Ovary (tissue), 3 donors: Measurements from ENCODE around the gene DTX1.

Source experiments
- EP300 ChIP-seq: sonication (generic); formaldehyde crosslinking; IDR thresholded peaks from one replicate; pipeline ENCODE4 v1.6.1; 2017; ENCODE audit warnings: antibody characterized with exemption
- POLR2A ChIP-seq: fragments of 450-650 bp; IDR thresholded peaks from one replicate; pipeline ENCODE4 v1.6.1; 2017; ENCODE audit warnings: antibody characterized with exemption, mild to moderate bottlenecking, moderate library complexity
- TF ChIP-seq, protein P1 (sequence below), 3 donors: fragments of 450-650 bp in 2 of 3; fragments of 200-600 bp in 1 of 3; IDR thresholded peaks; one replicate each; pipeline versions ENCODE4 v1.5.1 to v1.8.0; 2016 to 2022; ENCODE audit warnings: antibody characterized with exemption in 3 of 3, mild to moderate bottlenecking in 1 of 3
- donor health status: DM: no; HTN: no; CAD: no.

DNA sequence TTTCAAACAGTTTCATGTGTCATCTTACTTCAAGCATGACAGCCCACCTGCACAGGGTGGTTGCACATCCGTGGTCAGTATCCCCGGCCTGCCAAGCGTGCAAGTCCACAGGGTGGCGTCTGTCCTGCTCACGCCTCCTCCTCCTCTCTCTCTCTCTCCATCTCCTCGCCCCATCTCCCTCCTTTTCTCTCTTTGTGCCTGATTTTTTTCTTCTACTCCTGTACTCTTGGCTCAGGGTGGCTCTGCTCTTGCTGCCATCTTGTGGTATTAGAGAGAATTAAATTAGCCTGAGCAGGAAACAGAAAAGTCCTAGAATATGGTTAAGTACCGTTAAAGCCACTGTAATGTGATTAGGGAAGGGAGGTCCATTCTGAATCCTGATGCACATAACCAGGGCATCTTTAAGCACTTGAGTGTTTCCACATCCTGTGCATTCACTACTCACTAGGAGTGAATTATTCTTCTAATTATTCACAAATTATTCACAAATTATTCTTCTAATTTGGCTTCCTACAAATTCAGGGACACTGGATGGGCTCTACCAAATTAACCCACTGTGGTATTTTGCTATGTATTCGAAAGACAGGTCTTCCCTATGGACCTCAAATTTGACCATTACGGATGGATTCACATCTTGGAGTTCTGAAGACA lies 25.5 kb upstream of the DTX1 start:
- TF ChIP-seq, protein P1, sequence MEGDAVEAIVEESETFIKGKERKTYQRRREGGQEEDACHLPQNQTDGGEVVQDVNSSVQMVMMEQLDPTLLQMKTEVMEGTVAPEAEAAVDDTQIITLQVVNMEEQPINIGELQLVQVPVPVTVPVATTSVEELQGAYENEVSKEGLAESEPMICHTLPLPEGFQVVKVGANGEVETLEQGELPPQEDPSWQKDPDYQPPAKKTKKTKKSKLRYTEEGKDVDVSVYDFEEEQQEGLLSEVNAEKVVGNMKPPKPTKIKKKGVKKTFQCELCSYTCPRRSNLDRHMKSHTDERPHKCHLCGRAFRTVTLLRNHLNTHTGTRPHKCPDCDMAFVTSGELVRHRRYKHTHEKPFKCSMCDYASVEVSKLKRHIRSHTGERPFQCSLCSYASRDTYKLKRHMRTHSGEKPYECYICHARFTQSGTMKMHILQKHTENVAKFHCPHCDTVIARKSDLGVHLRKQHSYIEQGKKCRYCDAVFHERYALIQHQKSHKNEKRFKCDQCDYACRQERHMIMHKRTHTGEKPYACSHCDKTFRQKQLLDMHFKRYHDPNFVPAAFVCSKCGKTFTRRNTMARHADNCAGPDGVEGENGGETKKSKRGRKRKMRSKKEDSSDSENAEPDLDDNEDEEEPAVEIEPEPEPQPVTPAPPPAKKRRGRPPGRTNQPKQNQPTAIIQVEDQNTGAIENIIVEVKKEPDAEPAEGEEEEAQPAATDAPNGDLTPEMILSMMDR (IDR thresholded peaks at IDR 0.05): peak; percentile 23 to 59 (median 28)
- TF ChIP-seq EP300: no peak
- TF ChIP-seq POLR2A: no peak
